GM13976 (cell line): ENCODE results near the gene LYSMD1.
"Not testable (repeated sequence)": the region's sequence is repeated elsewhere in the genome, so short reads cannot be mapped to it uniquely, and the experiment has no call there.

Experiments
- DNase-seq: peaks from one replicate; pipeline ENCODE4 v3.0.0; 2012; ENCODE audit warnings: low spot score
- CTCF ChIP-seq: IDR thresholded peaks from 2 replicates; pipeline ENCODE4 v1.5.1; 2012; ENCODE audit warnings: borderline replicate concordance, mild to moderate bottlenecking; ENCODE audit not compliant: insufficient read depth; ENCODE audit errors: extremely low read depth, missing control alignments, control extremely low read depth
- in situ Hi-C: fragments of 300-500 bp; cut with MboI; formaldehyde crosslinking; loops from one replicate; pipeline ENCODE4 v1.12.0; 2022; ENCODE audit warnings: low sequenced_read_pairs, mixed read lengths, inconsistent platforms; ENCODE audit not compliant: unreplicated experiment

The LYSMD1 gene

GRCh38 chr1:151165738-151166504 lies at the start of gene LYSMD1, which contains the start of gene SCNM1:
Gene LYSMD1, minus strand, starts transcription at chr1:151165902. Its CDS starts 644 bp downstream, at chr1:151165258.
Gene SCNM1, plus strand, starts transcription at chr1:151166144. Its CDS starts 9 bp downstream, at chr1:151166153.
- no peak for TF ChIP-seq CTCF
- in situ Hi-C loops: no loop called here

GRCh38 chr1:151213560-151213959 lies 47.9 kb upstream of the LYSMD1 start:
- in situ Hi-C loops: no loop called here
- DNase-seq: no peak
- TF ChIP-seq CTCF: no peak

More at GRCh38 chr1:151165738-151166504, at the start of gene LYSMD1, which contains the start of gene SCNM1:
- peak; percentile 92 for DNase-seq

GRCh38 chr1:151211972-151212705 lies 46.4 kb upstream of the LYSMD1 start:
- no peak for TF ChIP-seq CTCF
- DNase-seq: no peak
- in situ Hi-C loops: no loop called here

GRCh38 chr1:151210830-151211229 lies 45.1 kb upstream of the LYSMD1 start:
- DNase-seq: no peak
- TF ChIP-seq CTCF: no peak
- in situ Hi-C loops: no loop called here

GRCh38 chr1:151205381-151205965 lies 39.8 kb upstream of the LYSMD1 start:
- in situ Hi-C loops, DNase-seq: not testable (repeated sequence)

- in situ Hi-C loops: no loop called here
- DNase-seq: no peak
- TF ChIP-seq CTCF: no peak
These were observed 34.3 kb upstream of the LYSMD1 start for GRCh38 chr1:151199873-151200581.
